HUES6 (cell line): Measurements from ENCODE around the gene SPECC1.
"Not testable (repeated sequence)": the region's sequence is repeated elsewhere in the genome, so short reads cannot be mapped to it uniquely, and the experiment has no call there.

ENCODE experiments used
- H3K27ac ChIP-seq: 2 replicates; pipeline ENCODE4 v1.7.0; 2013; ENCODE audit warnings: low read depth, mild to moderate bottlenecking, low read length, inconsistent platforms
- H3K27me3 ChIP-seq: 2 replicates; pipeline ENCODE4 v1.6.1; 2013; ENCODE audit warnings: low read length; ENCODE audit not compliant: control insufficient read depth, insufficient read depth
- H3K36me3 ChIP-seq: 2 replicates; pipeline ENCODE4 v1.6.1; 2013; ENCODE audit warnings: low read length; ENCODE audit not compliant: control insufficient read depth, insufficient read depth
- H3K4me1 ChIP-seq: 2 replicates; pipeline ENCODE4 v1.6.1; 2013; ENCODE audit warnings: low read length; ENCODE audit not compliant: control insufficient read depth, insufficient read depth
- H3K4me3 ChIP-seq: 2 replicates; pipeline ENCODE4 v1.5.1; 2013; ENCODE audit warnings: low read depth, low read length
- H3K9ac ChIP-seq: one replicate; pipeline ENCODE4 v1.6.1; 2013; ENCODE audit warnings: mild to moderate bottlenecking, low read length
- H3K9me3 ChIP-seq: 2 replicates; pipeline ENCODE4 v1.6.1; 2013; ENCODE audit warnings: low read depth, low read length; ENCODE audit not compliant: control insufficient read depth, insufficient read depth

Gene SPECC1

GRCh38 chr17:20100806-20101205, 91.6 kb downstream of the SPECC1 start:
- H3K27me3 ChIP-seq, H3K9me3 ChIP-seq, H3K4me3 ChIP-seq, H3K36me3 ChIP-seq, H3K9ac ChIP-seq, H3K27ac ChIP-seq, H3K4me1 ChIP-seq: not testable (repeated sequence)

GRCh38 chr17:20103454-20104446, 94.6 kb downstream of the SPECC1 start:
- Histone ChIP-seq H3K36me3 (no peaks in the 10 kb centered on the region), H3K9ac (no peak overlapping the region), H3K4me1 (no peaks in the 10 kb centered on the region), H3K27ac (no peak overlapping the region), H3K27me3 (no peaks in the 10 kb centered on the region), H3K9me3 (no peaks in the 10 kb centered on the region), H3K4me3 (no peak overlapping the region)

GRCh38 chr17:20105539-20106280, 96.6 kb downstream of the SPECC1 start:
- H3K4me1 ChIP-seq, result no peaks in the 10 kb centered on the region
- no peak overlapping the region for H3K9ac ChIP-seq
- no peak overlapping the region for H3K27ac ChIP-seq
- H3K9me3 ChIP-seq, result no peaks in the 10 kb centered on the region
- no peaks in the 10 kb centered on the region for H3K27me3 ChIP-seq
- no peaks in the 10 kb centered on the region for H3K36me3 ChIP-seq
- H3K4me3 ChIP-seq, result no peak overlapping the region

GRCh38 chr17:20106446-20106845, 97.3 kb downstream of the SPECC1 start:
- not testable (repeated sequence) for H3K36me3 ChIP-seq, H3K27me3 ChIP-seq, H3K4me3 ChIP-seq, H3K27ac ChIP-seq, H3K9me3 ChIP-seq, H3K4me1 ChIP-seq, H3K9ac ChIP-seq

GRCh38 chr17:20109076-20109475, 99.9 kb downstream of the SPECC1 start:
- H3K4me3 ChIP-seq, result no peak overlapping the region
- no peaks in the 10 kb centered on the region for H3K36me3 ChIP-seq
- no peak overlapping the region for H3K9ac ChIP-seq
- no peak overlapping the region for H3K27ac ChIP-seq
- no peaks in the 10 kb centered on the region for H3K9me3 ChIP-seq
- no peaks in the 10 kb centered on the region for H3K27me3 ChIP-seq
- H3K4me1 ChIP-seq, result no peaks in the 10 kb centered on the region

GRCh38 chr17:20111538-20111937, 102.4 kb downstream of the SPECC1 start:
- H3K4me1 ChIP-seq, result no peaks in the 10 kb centered on the region; the same call in 1 of the 2 replicates
- no peak overlapping the region for H3K27ac ChIP-seq
- H3K27me3 ChIP-seq, result no peaks in the 10 kb centered on the region
- no peaks in the 10 kb centered on the region for H3K9me3 ChIP-seq
- no peak overlapping the region for H3K4me3 ChIP-seq
- H3K9ac ChIP-seq, result no peak overlapping the region
- H3K36me3 ChIP-seq, result no peaks in the 10 kb centered on the region

GRCh38 chr17:20114466-20114865, 105.3 kb downstream of the SPECC1 start:
- Histone ChIP-seq H3K9ac (no peak overlapping the region), H3K4me1 (no peaks in the 10 kb centered on the region; the same call in 1 of the 2 replicates), H3K27me3 (no peaks in the 10 kb centered on the region), H3K27ac (no peak overlapping the region), H3K9me3 (no peaks in the 10 kb centered on the region), H3K4me3 (no peak overlapping the region), H3K36me3 (no peaks in the 10 kb centered on the region)

- H3K36me3 ChIP-seq, result no peaks in the 10 kb centered on the region
- H3K9ac ChIP-seq, result no peak overlapping the region
These were observed 107.6 kb downstream of the SPECC1 start for GRCh38 chr17:20116683-20117309.

GRCh38 chr17:20118280-20118679, 109.1 kb downstream of the SPECC1 start:
- Histone ChIP-seq H3K27me3 (no peaks in the 10 kb centered on the region), H3K36me3 (no peaks in the 10 kb centered on the region), H3K9me3 (no peaks in the 10 kb centered on the region), H3K9ac (no peak overlapping the region), H3K4me1 (no peaks in the 10 kb centered on the region; the same call in 1 of the 2 replicates), H3K4me3 (no peak overlapping the region), H3K27ac (no peak overlapping the region)

More at GRCh38 chr17:20116683-20117309, 107.6 kb downstream of the SPECC1 start:
- Histone ChIP-seq H3K27ac (no peak overlapping the region), H3K4me3 (no peak overlapping the region), H3K4me1 (no peaks in the 10 kb centered on the region; the same call in 1 of the 2 replicates), H3K9me3 (no peaks in the 10 kb centered on the region), H3K27me3 (no peaks in the 10 kb centered on the region)

- no peak overlapping the region for H3K9ac ChIP-seq
- H3K4me3 ChIP-seq, result no peak overlapping the region
- no peaks in the 10 kb centered on the region for H3K27me3 ChIP-seq
- H3K4me1 ChIP-seq, result no peaks in the 10 kb centered on the region
- no peaks in the 10 kb centered on the region for H3K36me3 ChIP-seq
- H3K27ac ChIP-seq, result no peak overlapping the region
- no peaks in the 10 kb centered on the region for H3K9me3 ChIP-seq
These were observed 111.7 kb downstream of the SPECC1 start for GRCh38 chr17:20120836-20121235.
